Measurements from ENCODE around the gene IGHMBP2. TPM values are rescaled to one million over a fixed set of nuclear protein-coding genes. Genes with fewer than 3 reads are reported as not detected.

The IGHMBP2 gene
- polyA plus RNA-seq, 3 donors, result 12.3 to 15.7 (median 12.4) TPM

DNA sequence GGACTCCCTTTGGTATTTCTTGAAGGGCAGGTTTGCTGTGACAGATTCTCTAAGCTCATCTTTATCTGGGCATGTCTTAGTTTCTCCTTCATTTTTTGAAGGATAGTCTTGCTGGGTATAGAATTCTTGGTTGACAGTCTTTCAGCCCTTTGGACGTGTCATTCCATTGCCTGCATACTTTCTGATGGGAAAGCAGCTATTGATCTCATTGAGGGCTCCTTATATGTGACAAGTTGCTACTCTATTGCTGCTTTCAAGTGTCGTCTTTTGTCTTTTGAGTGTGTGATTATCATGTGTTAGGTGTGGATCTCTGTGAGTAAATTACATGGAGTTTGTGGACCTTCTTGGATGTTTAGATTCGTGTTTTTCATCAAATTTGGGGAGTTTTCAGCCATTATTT, 21.9 kb downstream of the IGHMBP2 start:
- no peak for DNase-seq (ENCODE audit: low read depth in 3 of 3, low spot score in 2 of 3)

GRCh38 chr11:68927280-68928135, 23.8 kb downstream of the IGHMBP2 start:
- DNase-seq (ENCODE audit: low read depth in 3 of 3, low spot score in 2 of 3), result no peak

- no peak for DNase-seq (ENCODE audit: low read depth in 3 of 3, low spot score in 2 of 3)
These were observed 24.6 kb downstream of the IGHMBP2 start for GRCh38 chr11:68928136-68928880.

- no peak for DNase-seq (ENCODE audit: low read depth in 3 of 3, low spot score in 2 of 3)
These were observed 25.4 kb downstream of the IGHMBP2 start for GRCh38 chr11:68929135-68929534.

- no peak for DNase-seq (ENCODE audit: low read depth in 3 of 3, low spot score in 2 of 3)
These were observed 26.2 kb downstream of the IGHMBP2 start for GRCh38 chr11:68929706-68930570.

DNA sequence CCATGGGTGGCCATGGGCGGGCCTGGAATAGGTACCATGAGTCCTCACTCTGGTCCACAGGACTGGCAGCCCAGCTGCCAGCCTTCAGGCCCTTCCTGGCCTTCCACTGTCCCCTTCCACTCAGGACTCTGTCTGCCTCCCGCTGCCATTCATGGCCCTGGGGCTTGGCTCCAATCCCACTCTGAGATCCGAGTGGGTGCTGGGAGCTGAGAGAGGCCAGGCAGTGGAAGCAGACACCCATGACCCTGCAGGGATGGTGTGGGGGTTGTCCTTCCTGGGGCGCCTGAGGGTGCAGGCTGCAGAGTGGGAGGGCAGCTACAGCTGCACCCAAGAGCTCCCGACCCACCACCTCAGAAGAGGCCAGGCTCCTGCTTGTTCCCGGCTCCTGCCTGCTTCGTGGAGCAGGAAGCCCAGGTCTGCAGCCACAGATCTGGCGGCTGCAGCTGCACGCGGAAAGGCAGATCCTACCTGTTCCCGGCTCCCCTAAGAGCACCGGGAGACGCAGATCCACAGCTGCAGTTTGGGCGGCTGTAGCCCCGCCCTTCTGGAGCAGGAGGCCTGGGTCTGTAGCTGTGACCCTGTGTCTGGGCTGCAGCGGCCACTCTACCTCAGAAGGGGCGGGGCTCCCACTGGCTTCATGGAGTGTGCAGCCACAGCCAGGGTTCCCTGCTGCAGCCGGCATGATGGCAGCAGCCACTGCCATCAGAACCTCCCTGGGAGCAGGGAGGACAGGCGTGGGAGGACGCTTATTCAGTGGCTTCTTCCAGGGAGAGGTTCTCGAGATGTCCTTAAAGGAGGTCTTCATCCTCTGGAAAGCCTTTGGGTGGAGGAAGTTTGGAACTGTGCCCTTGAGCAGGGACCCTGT, 27.5 kb downstream of the IGHMBP2 start:
- no peak for DNase-seq (ENCODE audit: low read depth in 3 of 3, low spot score in 2 of 3)

GRCh38 chr11:68931911-68932310, 28.2 kb downstream of the IGHMBP2 start:
- DNase-seq (ENCODE audit: low read depth in 3 of 3, low spot score in 2 of 3), result no peak

GRCh38 chr11:68932358-68932757, 28.7 kb downstream of the IGHMBP2 start:
- DNase-seq (ENCODE audit: low read depth in 3 of 3, low spot score in 2 of 3), result no peak

DNA sequence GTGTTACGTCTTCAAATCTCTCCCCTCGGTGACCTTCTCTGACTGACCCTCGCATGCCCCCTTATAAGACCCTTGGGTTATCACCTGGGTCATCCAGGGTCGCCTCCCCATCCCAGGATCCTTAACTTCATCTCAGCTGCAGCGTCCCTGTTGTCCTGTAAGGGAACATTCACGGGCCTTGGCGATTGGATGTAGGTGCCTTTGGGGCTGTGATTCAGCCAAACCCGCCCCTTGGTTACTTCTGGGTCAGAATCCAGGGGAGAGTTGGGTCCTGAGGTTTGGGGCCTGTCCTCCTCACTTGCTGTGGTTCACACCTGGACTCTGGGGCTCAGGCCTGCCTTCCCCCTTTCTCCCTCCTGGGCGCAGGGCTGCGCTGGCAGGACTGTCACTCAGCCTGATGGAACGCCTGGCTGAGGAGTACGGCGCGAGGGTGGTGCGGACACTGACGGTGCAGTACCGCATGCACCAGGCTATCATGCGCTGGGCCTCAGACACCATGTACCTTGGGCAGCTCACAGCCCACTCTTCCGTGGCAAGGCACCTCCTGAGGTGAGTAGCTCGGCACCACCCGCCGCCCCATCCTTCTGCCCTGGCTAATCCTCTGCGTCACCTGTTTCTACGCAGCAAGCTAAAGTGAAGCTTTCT, 29.4 kb downstream of the IGHMBP2 start:
- DNase-seq (ENCODE audit: low read depth in 3 of 3, low spot score in 2 of 3), result no peak

DNA sequence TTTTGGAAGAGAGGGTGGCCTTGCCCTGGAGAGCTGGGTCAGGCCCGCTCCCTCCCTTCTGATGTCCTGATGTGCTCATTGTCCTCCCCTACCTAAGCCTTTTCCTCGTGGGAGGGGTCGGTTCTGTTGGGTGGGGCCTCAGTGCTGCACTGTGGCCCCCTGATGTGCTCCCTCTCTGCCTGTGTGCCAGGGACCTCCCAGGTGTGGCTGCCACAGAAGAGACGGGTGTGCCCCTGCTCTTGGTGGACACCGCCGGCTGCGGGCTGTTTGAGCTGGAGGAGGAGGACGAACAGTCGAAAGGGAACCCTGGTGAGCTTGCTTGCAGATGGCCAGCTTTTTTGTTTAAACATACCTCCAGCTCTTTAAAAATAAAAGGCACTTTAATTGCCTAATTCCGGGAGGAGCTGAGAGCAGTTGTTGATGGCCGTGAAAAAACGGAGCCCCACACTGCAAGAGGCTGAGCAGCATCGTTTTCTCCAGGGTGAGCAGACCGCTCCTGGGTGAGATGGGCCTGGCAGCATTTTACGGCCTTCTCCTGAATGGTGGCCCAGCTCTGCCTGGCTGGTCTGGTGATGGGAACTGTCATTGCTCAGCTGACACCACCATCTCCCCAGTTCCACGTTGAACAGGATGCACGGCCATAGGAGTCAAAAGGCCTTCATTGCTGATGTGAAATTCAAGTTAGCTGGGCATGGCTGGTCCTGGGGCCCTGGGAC, 30.1 kb downstream of the IGHMBP2 start:
- no peak for DNase-seq (ENCODE audit: low read depth in 3 of 3, low spot score in 2 of 3)

DNA sequence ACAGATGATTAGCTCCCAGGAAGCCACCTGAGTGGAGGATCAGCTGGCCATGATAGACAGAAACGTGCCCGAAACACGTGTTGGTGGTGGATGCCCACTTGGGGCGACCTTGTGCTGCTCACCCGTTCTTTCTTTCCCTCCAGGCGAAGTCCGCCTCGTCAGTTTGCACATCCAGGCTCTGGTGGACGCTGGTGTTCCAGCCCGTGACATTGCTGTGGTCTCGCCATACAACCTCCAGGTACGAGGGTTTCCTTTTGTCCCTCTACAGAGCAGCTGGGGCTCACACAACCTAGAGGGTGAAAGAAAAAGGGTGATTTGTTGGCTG, 30.6 kb downstream of the IGHMBP2 start:
- no peak for DNase-seq (ENCODE audit: low read depth in 3 of 3, low spot score in 2 of 3)

DNA sequence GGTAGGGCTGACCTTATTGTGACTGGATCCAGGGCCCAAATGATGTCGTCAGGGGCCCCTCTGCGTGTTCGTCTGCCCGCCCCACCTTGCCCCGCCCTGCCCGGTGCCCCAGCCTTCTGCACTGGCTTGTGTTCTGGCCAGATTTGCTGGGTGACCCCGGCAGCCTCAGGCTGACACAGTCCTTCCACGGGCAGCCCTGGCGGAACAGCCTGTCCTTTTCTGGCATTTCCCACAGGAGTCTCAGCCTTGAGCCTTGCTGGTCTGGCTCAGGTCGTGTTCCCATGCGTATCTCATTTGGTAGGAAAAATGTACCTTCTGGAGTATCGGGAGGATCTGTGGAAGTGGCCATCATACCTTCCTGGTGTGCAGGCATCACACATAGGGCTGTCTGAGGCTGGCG, 31.0 kb downstream of the IGHMBP2 start:
- DNase-seq (ENCODE audit: low read depth in 3 of 3, low spot score in 2 of 3), result no peak

DNA sequence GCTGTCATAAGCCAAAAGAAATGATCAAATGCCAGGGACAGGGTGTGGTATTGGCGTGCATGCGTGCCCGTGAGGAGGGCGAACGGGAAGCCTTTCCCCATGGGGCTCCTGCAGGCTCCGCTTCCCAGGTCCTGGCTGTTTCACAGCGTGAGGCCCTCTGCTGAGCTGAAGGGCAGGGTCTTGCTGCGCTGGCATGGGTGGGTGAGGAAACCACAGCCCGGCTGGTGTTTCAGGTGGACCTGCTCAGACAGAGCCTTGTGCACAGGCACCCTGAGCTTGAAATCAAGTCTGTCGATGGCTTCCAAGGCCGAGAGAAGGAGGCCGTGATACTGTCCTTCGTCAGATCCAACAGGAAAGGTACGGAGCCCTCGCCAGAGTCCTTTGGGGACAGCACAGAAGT, 31.4 kb downstream of the IGHMBP2 start:
- DNase-seq (ENCODE audit: low read depth in 3 of 3, low spot score in 2 of 3), result no peak

DNA sequence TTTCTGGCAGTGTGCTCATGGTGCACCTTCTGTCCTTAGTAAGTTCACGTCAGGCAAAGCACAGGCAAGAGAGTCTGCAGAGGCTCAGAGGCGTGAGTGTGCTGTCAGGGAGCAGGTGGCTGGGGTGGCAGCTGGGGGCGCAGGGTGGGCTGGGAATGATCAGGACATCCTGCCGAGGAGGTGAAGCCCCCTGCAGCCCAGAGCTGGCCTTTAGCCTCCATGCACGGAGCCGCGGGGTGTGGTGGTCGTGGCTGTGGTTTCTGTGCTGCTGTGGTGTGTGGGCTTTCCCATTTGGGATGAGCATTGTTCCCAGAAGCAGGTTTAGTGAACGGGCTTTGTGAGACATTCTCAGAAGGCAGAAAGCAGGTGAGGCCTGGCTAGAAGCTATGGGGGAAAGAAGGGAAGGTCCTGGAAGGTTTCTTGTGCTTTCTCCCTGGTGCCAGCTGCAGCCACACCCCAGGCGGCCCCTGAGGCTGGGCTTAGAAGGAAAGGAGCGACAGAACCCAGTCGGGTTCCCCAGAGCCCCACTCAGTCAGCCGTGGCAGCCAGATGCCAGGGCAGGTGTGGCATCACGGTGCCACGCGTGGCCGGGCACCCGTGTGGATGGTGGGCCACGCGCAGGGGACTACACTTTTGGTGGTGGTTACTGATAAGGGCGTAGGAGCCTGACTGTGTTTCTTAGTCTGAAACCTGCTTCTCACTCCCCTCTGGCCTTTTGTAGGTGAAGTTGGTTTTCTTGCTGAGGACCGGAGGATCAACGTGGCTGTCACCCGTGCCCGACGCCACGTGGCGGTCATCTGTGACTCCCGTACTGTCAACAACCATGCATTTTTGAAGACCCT, 32.0 kb downstream of the IGHMBP2 start:
- no peak for DNase-seq (ENCODE audit: low read depth in 3 of 3, low spot score in 2 of 3)

GRCh38 chr11:68936358-68936636, 32.6 kb downstream of the IGHMBP2 start:
- no peak for DNase-seq (ENCODE audit: low read depth in 3 of 3, low spot score in 2 of 3)

- DNase-seq (ENCODE audit: low read depth in 3 of 3, low spot score in 2 of 3), result no peak
These were observed 33.3 kb downstream of the IGHMBP2 start for GRCh38 chr11:68936676-68937620.

GRCh38 chr11:68938088-68938487, 34.4 kb downstream of the IGHMBP2 start:
- no peak for DNase-seq (ENCODE audit: low read depth in 3 of 3, low spot score in 2 of 3)
